Right forelimb (tissue), 1 donor: Measurements from ENCODE around the gene NIPBL.
"Not testable (repeated sequence)": the region's sequence is repeated elsewhere in the genome, so short reads cannot be mapped to it uniquely, and the experiment has no call there.

Experiments used
- DNase-seq: peaks from one replicate; pipeline ENCODE4 v3.0.0-alpha.2; 2018

The NIPBL gene

GRCh38 chr5:36876299-36876964, at the start of gene NIPBL:
Gene NIPBL, plus strand, starts transcription at chr5:36876769. Its CDS starts 76,928 bp downstream, at chr5:36953697.
- DNase-seq = peak; percentile 91

- no peak for DNase-seq
Measured at GRCh38 chr5:36832274-36832673, 44.3 kb upstream of the NIPBL start.

GRCh38 chr5:36836831-36837230, 39.7 kb upstream of the NIPBL start:
- DNase-seq = no peak

GRCh38 chr5:36839489-36840476, 36.8 kb upstream of the NIPBL start:
- DNase-seq = no peak

GRCh38 chr5:36841677-36842076, 34.9 kb upstream of the NIPBL start:
- no peak for DNase-seq

GRCh38 chr5:36842087-36842486, 34.5 kb upstream of the NIPBL start:
- no peak for DNase-seq

- DNase-seq = no peak
Measured at GRCh38 chr5:36844305-36844704, 32.3 kb upstream of the NIPBL start.

GRCh38 chr5:36848545-36848944, 28.0 kb upstream of the NIPBL start:
- DNase-seq = not testable (repeated sequence)

- DNase-seq = not testable (repeated sequence)
Measured at GRCh38 chr5:36852903-36853302, 23.7 kb upstream of the NIPBL start.

- DNase-seq = no peak
Measured at GRCh38 chr5:36854402-36855140, 22.0 kb upstream of the NIPBL start.

- no peak for DNase-seq
Measured at GRCh38 chr5:36855141-36855495, 21.5 kb upstream of the NIPBL start.

- no peak for DNase-seq
Measured at GRCh38 chr5:36861871-36862270, 14.7 kb upstream of the NIPBL start.

- DNase-seq = no peak
Measured at GRCh38 chr5:36870399-36871040, 6.0 kb upstream of the NIPBL start.

- DNase-seq = no peak
Measured at GRCh38 chr5:36874465-36874864, 2.1 kb upstream of the NIPBL start.

GRCh38 chr5:36875051-36875789, 1.3 kb upstream of the NIPBL start:
- DNase-seq = peak; percentile 71

GRCh38 chr5:36875790-36876298, 725 bp upstream of the NIPBL start:
- peak; percentile 87 for DNase-seq

- peak; percentile 85 for DNase-seq
Measured at GRCh38 chr5:36876965-36877666, 547 bp downstream of the NIPBL start.

- no peak for DNase-seq
Measured at GRCh38 chr5:36877667-36878391, 1.3 kb downstream of the NIPBL start.

- peak; percentile 56 for DNase-seq
Measured at GRCh38 chr5:36878392-36879082, 2.0 kb downstream of the NIPBL start.
